ENCODE data around the gene NRXN3.

NRXN3 gene

GRCh38 chr14:78450669-78451318 is 280.6 kb downstream of the NRXN3 start:
- TF ChIP-seq GATA2 (IDR thresholded peaks at IDR 0.05; ENCODE audit: low read depth, low read length) = no peak

- no peak for TF ChIP-seq GATA2 (IDR thresholded peaks at IDR 0.05; ENCODE audit: low read depth, low read length)
- no peak for TF ChIP-seq GATA3 (IDR thresholded peaks at IDR 0.05; ENCODE audit: low read depth, low read length)
These were observed 281.1 kb downstream of the NRXN3 start for GRCh38 chr14:78451319-78451695.

- no peak for TF ChIP-seq GATA3 (IDR thresholded peaks at IDR 0.05; ENCODE audit: low read depth, low read length)
These were observed 285.8 kb downstream of the NRXN3 start for GRCh38 chr14:78455896-78456435.

GRCh38 chr14:78469947-78470346 is 299.8 kb downstream of the NRXN3 start:
- TF ChIP-seq GATA3 (IDR thresholded peaks at IDR 0.05; ENCODE audit: low read depth, low read length) = no peak
- TF ChIP-seq GATA2 (IDR thresholded peaks at IDR 0.05; ENCODE audit: low read depth, low read length) = no peak

- TF ChIP-seq GATA2 (IDR thresholded peaks at IDR 0.05; ENCODE audit: low read depth, low read length) (no peak), GATA3 (IDR thresholded peaks at IDR 0.05; ENCODE audit: low read depth, low read length) (no peak)
These were observed 309.1 kb downstream of the NRXN3 start for GRCh38 chr14:78479127-78479780.

GRCh38 chr14:78484028-78484427 is 313.9 kb downstream of the NRXN3 start:
- TF ChIP-seq GATA2 (IDR thresholded peaks at IDR 0.05; ENCODE audit: low read depth, low read length) (no peak), GATA3 (IDR thresholded peaks at IDR 0.05; ENCODE audit: low read depth, low read length) (no peak)

GRCh38 chr14:78486081-78486480 is 315.9 kb downstream of the NRXN3 start:
- TF ChIP-seq GATA2 (IDR thresholded peaks at IDR 0.05; ENCODE audit: low read depth, low read length) (no peak), GATA3 (IDR thresholded peaks at IDR 0.05; ENCODE audit: low read depth, low read length) (no peak)

- TF ChIP-seq GATA3 (IDR thresholded peaks at IDR 0.05; ENCODE audit: low read depth, low read length) (no peak), GATA2 (IDR thresholded peaks at IDR 0.05; ENCODE audit: low read depth, low read length) (no peak)
These were observed 316.4 kb downstream of the NRXN3 start for GRCh38 chr14:78486621-78487020.

- TF ChIP-seq GATA2 (IDR thresholded peaks at IDR 0.05; ENCODE audit: low read depth, low read length) = no peak
- no peak for TF ChIP-seq GATA3 (IDR thresholded peaks at IDR 0.05; ENCODE audit: low read depth, low read length)
These were observed 318.8 kb downstream of the NRXN3 start for GRCh38 chr14:78488938-78489337.

- no peak for TF ChIP-seq GATA2 (IDR thresholded peaks at IDR 0.05; ENCODE audit: low read depth, low read length)
- no peak for TF ChIP-seq GATA3 (IDR thresholded peaks at IDR 0.05; ENCODE audit: low read depth, low read length)
These were observed 320.9 kb downstream of the NRXN3 start for GRCh38 chr14:78491048-78491447.

GRCh38 chr14:78498062-78498595 is 328.0 kb downstream of the NRXN3 start:
- TF ChIP-seq GATA3 (IDR thresholded peaks at IDR 0.05; ENCODE audit: low read depth, low read length) = no peak
- no peak for TF ChIP-seq GATA2 (IDR thresholded peaks at IDR 0.05; ENCODE audit: low read depth, low read length)

GRCh38 chr14:78501909-78502308 is 331.7 kb downstream of the NRXN3 start:
- no peak for TF ChIP-seq GATA3 (IDR thresholded peaks at IDR 0.05; ENCODE audit: low read depth, low read length)
- no peak for TF ChIP-seq GATA2 (IDR thresholded peaks at IDR 0.05; ENCODE audit: low read depth, low read length)

GRCh38 chr14:78508023-78508422 is 337.9 kb downstream of the NRXN3 start:
- no peak for TF ChIP-seq GATA2 (IDR thresholded peaks at IDR 0.05; ENCODE audit: low read depth, low read length)

- TF ChIP-seq GATA2 (IDR thresholded peaks at IDR 0.05; ENCODE audit: low read depth, low read length) (peak; percentile 34; the same call in 1 of the 2 replicates), GATA3 (IDR thresholded peaks at IDR 0.05; ENCODE audit: low read depth, low read length) (no peak)
These were observed 339.3 kb downstream of the NRXN3 start for GRCh38 chr14:78509516-78509915.

- TF ChIP-seq GATA2 (IDR thresholded peaks at IDR 0.05; ENCODE audit: low read depth, low read length) (no peak), GATA3 (IDR thresholded peaks at IDR 0.05; ENCODE audit: low read depth, low read length) (no peak)
These were observed 341.8 kb downstream of the NRXN3 start for GRCh38 chr14:78512021-78512420.

All from SH-SY5Y (cell line).